Osteoblast (primary cell): ENCODE data around the gene PIK3R6. TPM values are rescaled to one million over a fixed set of nuclear protein-coding genes. Genes with fewer than 3 reads are reported as not detected.
A peak's percentile ranks its signal among the peaks of the same experiment; 100 is the strongest.

Source experiments
- DNase-seq: peaks from one replicate; pipeline ENCODE4 v3.0.0; 2011; ENCODE audit warnings: low spot score, mixed read lengths; ENCODE audit not compliant: insufficient read length; ENCODE audit errors: missing footprints
- H2AFZ ChIP-seq: 2 replicates; pipeline ENCODE4 v1.6.0; 2011; ENCODE audit warnings: mild to moderate bottlenecking, low read length
- H3K27ac ChIP-seq: 2 replicates; pipeline ENCODE4 v1.5.1; 2011; ENCODE audit warnings: mild to moderate bottlenecking, low read depth, low read length, moderate library complexity
- H3K27me3 ChIP-seq: 2 replicates; pipeline ENCODE4 v1.6.0; 2012; ENCODE audit warnings: mild to moderate bottlenecking, control low read depth, inconsistent platforms, low read length, moderate library complexity; ENCODE audit not compliant: insufficient read depth
- H3K36me3 ChIP-seq: 2 replicates; pipeline ENCODE4 v1.5.1; 2011; ENCODE audit warnings: mild to moderate bottlenecking, low read length, control low read depth, moderate library complexity; ENCODE audit not compliant: insufficient read depth
- H3K4me1 ChIP-seq: 2 replicates; pipeline ENCODE4 v1.5.1; 2011; ENCODE audit warnings: mild to moderate bottlenecking, low read length, control low read depth, moderate library complexity; ENCODE audit not compliant: insufficient read depth
- H3K4me2 ChIP-seq: 2 replicates; pipeline ENCODE4 v1.6.0; 2011; ENCODE audit warnings: mild to moderate bottlenecking, low read length; ENCODE audit not compliant: insufficient read depth
- H3K4me3 ChIP-seq: fragments of 200-600 bp; sonication (generic); 3 replicates; pipeline ENCODE4 v1.5.1; 2012; ENCODE audit warnings: mild to moderate bottlenecking, low read length, inconsistent platforms; ENCODE audit not compliant: insufficient read depth
- H3K79me2 ChIP-seq: 2 replicates; pipeline ENCODE4 v1.6.0; 2012; ENCODE audit warnings: mild to moderate bottlenecking, low read length, control low read depth, inconsistent platforms; ENCODE audit not compliant: insufficient read depth
- H3K9me3 ChIP-seq: 2 replicates; pipeline ENCODE4 v1.5.1; 2011; ENCODE audit warnings: low read depth, low read length, control low read depth
- H4K20me1 ChIP-seq: 2 replicates; pipeline ENCODE4 v1.6.0; 2012; ENCODE audit warnings: mild to moderate bottlenecking, low read length, control low read depth; ENCODE audit not compliant: insufficient read depth
- total RNA-seq: library from RNA; depleted of rRNA; stranded (reverse); fragments of >200 nt; gene quantifications from 2 replicates; pipeline ENCODE4 v1.2.3, GENCODE V29; 2012
- TF ChIP-seq, protein P1 (sequence below): IDR thresholded peaks from 2 replicates; pipeline ENCODE4 v1.5.1; 2011; ENCODE audit warnings: mild to moderate bottlenecking, low read depth, low read length, moderate library complexity; ENCODE audit errors: extremely low read depth

The PIK3R6 gene
- total RNA-seq, 1 donor, result not detected

DNA sequence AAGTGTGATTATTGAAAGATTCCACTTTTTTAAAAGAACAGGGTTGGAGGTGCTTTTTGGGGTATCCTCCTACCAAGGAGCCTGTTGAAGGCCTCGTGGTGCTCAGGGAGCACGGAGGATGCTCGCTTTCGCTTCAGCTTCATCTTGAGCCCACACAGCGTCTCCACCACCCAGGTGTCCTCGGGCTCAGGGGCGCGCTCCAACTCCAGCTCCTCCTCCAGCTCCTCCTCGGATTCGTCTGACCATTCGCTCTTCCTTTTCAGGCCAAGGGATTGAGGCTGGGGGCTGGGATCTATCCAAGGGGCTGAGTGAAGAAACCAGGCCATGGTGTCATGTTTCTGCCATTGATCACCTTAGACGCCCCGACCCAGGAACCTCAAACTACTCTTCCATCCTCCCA is 110.3 kb downstream of the PIK3R6 start:
- no peaks in the 10 kb centered on the region for H4K20me1 ChIP-seq
- DNase-seq, result no peak
- peaks cover 25% of the 10 kb centered on the region for H3K27me3 ChIP-seq
- TF ChIP-seq, protein P1, sequence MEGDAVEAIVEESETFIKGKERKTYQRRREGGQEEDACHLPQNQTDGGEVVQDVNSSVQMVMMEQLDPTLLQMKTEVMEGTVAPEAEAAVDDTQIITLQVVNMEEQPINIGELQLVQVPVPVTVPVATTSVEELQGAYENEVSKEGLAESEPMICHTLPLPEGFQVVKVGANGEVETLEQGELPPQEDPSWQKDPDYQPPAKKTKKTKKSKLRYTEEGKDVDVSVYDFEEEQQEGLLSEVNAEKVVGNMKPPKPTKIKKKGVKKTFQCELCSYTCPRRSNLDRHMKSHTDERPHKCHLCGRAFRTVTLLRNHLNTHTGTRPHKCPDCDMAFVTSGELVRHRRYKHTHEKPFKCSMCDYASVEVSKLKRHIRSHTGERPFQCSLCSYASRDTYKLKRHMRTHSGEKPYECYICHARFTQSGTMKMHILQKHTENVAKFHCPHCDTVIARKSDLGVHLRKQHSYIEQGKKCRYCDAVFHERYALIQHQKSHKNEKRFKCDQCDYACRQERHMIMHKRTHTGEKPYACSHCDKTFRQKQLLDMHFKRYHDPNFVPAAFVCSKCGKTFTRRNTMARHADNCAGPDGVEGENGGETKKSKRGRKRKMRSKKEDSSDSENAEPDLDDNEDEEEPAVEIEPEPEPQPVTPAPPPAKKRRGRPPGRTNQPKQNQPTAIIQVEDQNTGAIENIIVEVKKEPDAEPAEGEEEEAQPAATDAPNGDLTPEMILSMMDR, result no peak
- no peaks in the 10 kb centered on the region for H3K9me3 ChIP-seq
- no peak overlapping the region for H3K4me2 ChIP-seq
- H3K4me3 ChIP-seq, result no peak overlapping the region
- no peaks in the 10 kb centered on the region for H3K4me1 ChIP-seq
- H2AFZ ChIP-seq, result no peak overlapping the region
- no peak overlapping the region for H3K27ac ChIP-seq
- no peaks in the 10 kb centered on the region for H3K79me2 ChIP-seq
- H3K36me3 ChIP-seq, result no peaks in the 10 kb centered on the region

DNA sequence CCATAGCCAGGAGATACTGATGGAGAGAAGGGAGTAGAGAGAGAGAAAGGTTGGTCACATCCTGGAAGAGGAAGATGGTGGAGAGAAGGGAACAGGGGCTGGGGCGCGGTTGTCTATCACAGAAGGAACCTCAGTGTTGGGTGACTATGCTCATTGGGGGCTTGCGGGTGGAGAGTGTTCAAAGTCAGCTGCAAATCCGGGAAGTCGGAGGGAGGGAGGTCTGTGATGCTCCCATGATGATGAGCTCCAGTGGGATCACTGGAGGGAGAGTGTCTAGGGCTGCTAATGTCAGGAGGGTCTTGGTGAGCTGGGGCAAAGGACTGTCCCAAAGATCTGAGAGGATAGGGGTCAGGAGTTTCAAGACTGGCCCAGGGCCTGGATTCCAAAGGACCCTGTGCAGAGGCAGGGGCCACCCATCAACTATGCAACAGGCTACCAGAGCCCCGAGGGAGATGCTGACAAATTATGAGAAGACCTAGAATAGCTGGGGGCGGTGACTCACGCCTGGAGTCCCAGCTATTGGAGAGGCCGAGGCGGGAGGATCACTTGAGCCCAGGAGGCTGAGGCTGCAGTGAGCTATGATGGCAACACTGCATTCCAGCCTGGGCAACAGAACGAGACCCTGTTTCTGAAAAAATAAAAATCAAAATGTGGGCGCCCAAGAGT is 111.8 kb downstream of the PIK3R6 start:
- no peak overlapping the region for H3K4me2 ChIP-seq

DNA sequence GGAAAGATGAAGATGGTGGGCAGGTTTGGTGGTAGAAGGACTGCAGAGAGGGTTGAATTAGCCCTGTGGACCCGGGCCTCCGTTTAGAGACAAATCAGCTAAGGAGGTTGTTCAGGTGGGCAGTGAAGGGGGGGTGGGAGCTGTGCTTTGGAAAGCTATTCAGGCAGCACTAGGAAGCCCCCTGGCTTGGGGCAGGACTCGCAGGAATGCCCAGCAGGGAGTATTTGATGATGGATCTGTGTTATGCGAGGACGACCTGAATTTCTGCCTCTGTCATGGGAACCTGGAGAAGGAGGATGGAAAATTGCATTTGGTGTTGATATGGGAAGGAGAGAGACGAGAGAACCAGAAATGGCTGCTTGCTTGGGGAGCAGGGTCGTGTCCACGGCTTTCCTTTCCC is 112.6 kb downstream of the PIK3R6 start:
- Histone ChIP-seq H3K79me2 (no peaks in the 10 kb centered on the region), H2AFZ (no peak overlapping the region), H3K4me2 (no peak overlapping the region), H3K36me3 (no peaks in the 10 kb centered on the region), H3K4me1 (no peaks in the 10 kb centered on the region), H4K20me1 (no peaks in the 10 kb centered on the region), H3K9me3 (no peaks in the 10 kb centered on the region), H3K4me3 (no peak overlapping the region), H3K27ac (no peak overlapping the region), H3K27me3 (peaks cover 14% of the 10 kb centered on the region)
- DNase-seq, result no peak
- TF ChIP-seq, protein P1, result no peak

More for the DNA sequence above, 111.8 kb downstream of the PIK3R6 start:
- H3K27me3 ChIP-seq, result peaks cover 14% of the 10 kb centered on the region
- H2AFZ ChIP-seq, result no peak overlapping the region
- H3K9me3 ChIP-seq, result no peaks in the 10 kb centered on the region
- no peaks in the 10 kb centered on the region for H3K79me2 ChIP-seq
- no peak overlapping the region for H3K27ac ChIP-seq
- H4K20me1 ChIP-seq, result no peaks in the 10 kb centered on the region
- TF ChIP-seq, protein P1, result no peak
- no peak for DNase-seq
- H3K4me3 ChIP-seq, result no peak overlapping the region
- H3K36me3 ChIP-seq, result no peaks in the 10 kb centered on the region
- H3K4me1 ChIP-seq, result no peaks in the 10 kb centered on the region

DNA sequence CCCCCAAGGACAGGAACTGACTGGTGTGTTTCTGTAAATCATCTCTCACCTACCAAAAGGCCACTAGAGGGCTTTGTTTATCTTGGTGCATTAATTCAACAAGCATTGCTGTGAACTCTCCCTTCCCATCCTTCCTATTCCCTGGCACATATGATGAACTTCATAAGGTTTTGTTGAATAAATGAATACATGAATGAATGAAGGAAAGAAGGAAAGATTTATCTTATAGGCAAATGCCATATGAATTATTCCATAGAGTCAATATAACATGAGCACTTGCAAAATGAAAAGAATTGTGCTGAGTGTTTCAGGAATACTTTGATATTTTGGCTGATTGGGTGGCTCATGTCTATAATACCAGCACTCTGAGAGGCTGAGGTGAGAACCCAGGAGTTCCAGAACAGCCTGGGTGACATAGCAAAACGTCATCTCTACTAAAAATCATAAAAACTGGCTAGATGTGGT is 113.5 kb downstream of the PIK3R6 start:
- H3K4me3 ChIP-seq, result no peak overlapping the region
- no peaks in the 10 kb centered on the region for H3K79me2 ChIP-seq
- no peak overlapping the region for H3K27ac ChIP-seq
- no peaks in the 10 kb centered on the region for H3K4me1 ChIP-seq
- TF ChIP-seq, protein P1, result peak; percentile 63
- H3K27me3 ChIP-seq, result peaks cover 11% of the 10 kb centered on the region
- DNase-seq, result peak; percentile 90
- H3K4me2 ChIP-seq, result no peak overlapping the region
- no peaks in the 10 kb centered on the region for H3K9me3 ChIP-seq
- no peaks in the 10 kb centered on the region for H3K36me3 ChIP-seq
- H2AFZ ChIP-seq, result no peak overlapping the region
- no peaks in the 10 kb centered on the region for H4K20me1 ChIP-seq
